Lung (tissue), 12 donors: Measurements from ENCODE around the gene EDEM3. TPM values are rescaled to one million over a fixed set of nuclear protein-coding genes. Genes with fewer than 3 reads are reported as not detected.

Experiments
- ATAC-seq: fragments of 200-7000 bp; cut with Tn5 transposase; one replicate; pipeline ENCODE4 v1.9.1; 2020; ENCODE audit warnings: moderate number of reproducible peaks; ENCODE audit not compliant: insufficient read depth, low FRiP score
- DNase-seq, 3 donors: peaks; one replicate each; pipeline ENCODE4 v3.0.0-alpha.2; 2013 to 2017
- H3K27ac ChIP-seq, 2 donors: one replicate each; pipeline ENCODE4 v1.5.1; 2013; ENCODE audit warnings: mild to moderate bottlenecking in 2 of 2, moderate library complexity in 2 of 2, control low read depth in 1 of 2, inconsistent platforms in 1 of 2, low read depth in 1 of 2, low read length in 1 of 2
- H3K27me3 ChIP-seq, 3 donors: one replicate each; pipeline ENCODE4 v1.5.1; 2013; ENCODE audit warnings: low read length in 2 of 3; ENCODE audit not compliant: control insufficient read depth in 3 of 3, insufficient read depth in 3 of 3
- H3K36me3 ChIP-seq, 4 donors: one replicate each; pipeline ENCODE4 v1.5.1; 2013; ENCODE audit warnings: low read length in 4 of 4, mild to moderate bottlenecking in 1 of 4, moderate library complexity in 1 of 4; ENCODE audit not compliant: control insufficient read depth in 4 of 4, insufficient read depth in 4 of 4
- H3K4me1 ChIP-seq, 5 donors: one replicate each; pipeline ENCODE4 v1.5.1; 2013; ENCODE audit warnings: low read length in 5 of 5, mild to moderate bottlenecking in 2 of 5, moderate library complexity in 1 of 5; ENCODE audit not compliant: control insufficient read depth in 5 of 5, insufficient read depth in 5 of 5
- H3K4me3 ChIP-seq: one replicate; pipeline ENCODE4 v1.5.1; 2013; ENCODE audit warnings: mild to moderate bottlenecking, control low read depth, moderate library complexity
- H3K9ac ChIP-seq, 2 donors: one replicate each; pipeline ENCODE4 v1.5.1; 2013; ENCODE audit warnings: low read length in 2 of 2, control low read depth in 1 of 2; ENCODE audit not compliant: insufficient read depth in 1 of 2
- H3K9me3 ChIP-seq, 4 donors: one replicate each; pipeline ENCODE4 v1.5.1; 2013; ENCODE audit warnings: low read length in 3 of 4, mild to moderate bottlenecking in 1 of 4, moderate library complexity in 1 of 4; ENCODE audit not compliant: control insufficient read depth in 4 of 4, insufficient read depth in 3 of 4
- WGBS, 2 donors: extraction: QIAGEN DNeasy Blood & Tissue Kit; methylation state at CpG; one replicate each; pipeline ENCODE4 v1.1.7; 2013; 5-methylcytosine and 5-hydroxymethylcytosine counted together
- polyA plus RNA-seq, 2 donors: library from polyadenylated mRNA; stranded (reverse); fragments of 200-250 nt; gene quantifications; one replicate each; pipeline ENCODE4 v1.2.1, GENCODE V29; 2013
- total RNA-seq, 2 donors: library from RNA; depleted of rRNA in 1 of 2; stranded (reverse); fragments of >200 nt in 1 of 2; gene quantifications; one replicate each; pipeline ENCODE4 v1.2.1, GENCODE V29; 2014 to 2021
- TF ChIP-seq, protein P1 (sequence below): IDR thresholded peaks from 2 replicates; pipeline ENCODE4 v1.5.1; 2012; ENCODE audit warnings: mild to moderate bottlenecking; ENCODE audit errors: control extremely low read depth, extremely low read depth
- donor health status: control.
- donor health status: control.
- donor health status: Bipolar disorder and iron deficiency.
- donor health status: healthy.
- donor health status: DM: yes; HTN: yes; CAD: no.

Gene EDEM3
- total and polyA plus RNA-seq, 4 donors: 12.2 to 54.9 (median 21.1) TPM

DNA sequence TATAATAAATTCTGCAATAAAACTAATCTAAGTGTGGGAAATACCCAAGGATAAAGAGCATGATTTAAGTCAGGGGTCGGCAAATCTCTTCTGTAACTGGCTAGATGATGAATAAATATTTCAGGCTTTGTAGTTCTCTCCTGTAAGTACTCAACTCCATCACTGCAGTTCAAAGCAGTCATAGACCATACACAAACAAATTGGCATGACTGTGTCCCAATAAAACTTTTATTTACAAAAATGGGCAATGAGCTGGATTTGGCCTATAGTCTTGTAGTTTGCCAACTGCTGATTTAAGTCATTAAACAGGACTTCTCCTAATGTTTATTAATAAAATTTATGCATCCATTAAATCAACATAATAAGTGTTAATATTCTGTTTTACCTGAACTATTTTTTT lies 49.4 kb downstream of the EDEM3 start:
- no peaks in the 10 kb centered on the region for H3K9me3 ChIP-seq
- DNase-seq (no peak), ATAC-seq (no peak)
- H3K27ac ChIP-seq: no peak overlapping the region
- H3K4me3 ChIP-seq: no peak overlapping the region
- TF ChIP-seq, protein P1, sequence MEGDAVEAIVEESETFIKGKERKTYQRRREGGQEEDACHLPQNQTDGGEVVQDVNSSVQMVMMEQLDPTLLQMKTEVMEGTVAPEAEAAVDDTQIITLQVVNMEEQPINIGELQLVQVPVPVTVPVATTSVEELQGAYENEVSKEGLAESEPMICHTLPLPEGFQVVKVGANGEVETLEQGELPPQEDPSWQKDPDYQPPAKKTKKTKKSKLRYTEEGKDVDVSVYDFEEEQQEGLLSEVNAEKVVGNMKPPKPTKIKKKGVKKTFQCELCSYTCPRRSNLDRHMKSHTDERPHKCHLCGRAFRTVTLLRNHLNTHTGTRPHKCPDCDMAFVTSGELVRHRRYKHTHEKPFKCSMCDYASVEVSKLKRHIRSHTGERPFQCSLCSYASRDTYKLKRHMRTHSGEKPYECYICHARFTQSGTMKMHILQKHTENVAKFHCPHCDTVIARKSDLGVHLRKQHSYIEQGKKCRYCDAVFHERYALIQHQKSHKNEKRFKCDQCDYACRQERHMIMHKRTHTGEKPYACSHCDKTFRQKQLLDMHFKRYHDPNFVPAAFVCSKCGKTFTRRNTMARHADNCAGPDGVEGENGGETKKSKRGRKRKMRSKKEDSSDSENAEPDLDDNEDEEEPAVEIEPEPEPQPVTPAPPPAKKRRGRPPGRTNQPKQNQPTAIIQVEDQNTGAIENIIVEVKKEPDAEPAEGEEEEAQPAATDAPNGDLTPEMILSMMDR: no peak
- peaks cover 0 to 2% (median 0%) of the 10 kb centered on the region in 5 donors for H3K4me1 ChIP-seq
- no peak overlapping the region for H3K9ac ChIP-seq
- peaks cover 12 to 35% (median 25%) of the 10 kb centered on the region in 4 donors for H3K36me3 ChIP-seq
- H3K27me3 ChIP-seq: no peaks in the 10 kb centered on the region
- WGBS, 2 donors: 94 to 95% methylated on average over 1 of the region's 1 CpG

DNA sequence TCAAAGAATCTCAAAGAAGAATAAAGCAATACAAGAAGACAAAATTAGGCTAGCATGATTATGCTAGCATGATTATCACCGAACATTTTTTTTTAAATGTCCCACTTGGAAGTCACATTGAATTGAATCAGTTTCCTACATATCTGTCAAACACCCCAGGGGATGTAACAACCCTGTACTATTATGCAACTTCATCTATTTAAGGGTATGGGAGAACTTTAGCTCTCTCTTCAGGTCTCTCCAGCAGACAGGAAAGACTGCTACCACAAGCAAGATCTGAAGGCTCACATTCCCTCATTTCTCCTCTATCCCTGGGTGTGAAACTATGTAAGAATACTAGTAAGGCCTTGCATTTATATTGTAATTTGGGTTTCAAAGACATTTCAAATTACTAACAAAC lies 52.8 kb downstream of the EDEM3 start:
- Histone ChIP-seq H3K36me3 (peaks cover 0 to 20% (median 9%) of the 10 kb centered on the region in 4 donors), H3K4me3 (no peak overlapping the region), H3K27ac (no peak overlapping the region), H3K4me1 (peaks cover 0 to 2% (median 0%) of the 10 kb centered on the region in 5 donors), H3K9ac (no peak overlapping the region), H3K9me3 (no peaks in the 10 kb centered on the region), H3K27me3 (no peaks in the 10 kb centered on the region)
- TF ChIP-seq, protein P1: no peak
- WGBS, 2 donors: 79 to 88% methylated on average over 1 of the region's 1 CpG
- DNase-seq (no peak), ATAC-seq (no peak)

DNA sequence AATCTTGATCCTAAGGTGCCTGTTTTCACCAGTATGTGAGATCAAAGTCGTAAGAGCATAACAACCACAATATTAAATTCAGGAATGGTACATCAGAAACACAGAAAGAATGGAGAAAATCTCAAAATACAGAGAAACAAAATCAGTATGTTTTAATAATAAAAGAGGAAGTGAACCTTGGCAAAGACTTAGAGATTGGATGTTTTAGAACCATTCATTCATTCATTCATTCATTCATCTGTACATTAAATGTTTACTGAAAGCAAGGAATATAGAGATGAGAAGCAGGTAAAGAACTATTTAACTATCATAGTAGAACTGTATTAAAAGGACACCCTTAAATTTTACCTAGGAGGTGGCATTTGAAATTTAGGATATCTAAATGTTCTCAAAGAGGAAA lies 55.7 kb downstream of the EDEM3 start:
- ATAC-seq (no peak), DNase-seq (no peak)
- Histone ChIP-seq H3K9ac (no peak overlapping the region), H3K9me3 (no peaks in the 10 kb centered on the region), H3K4me3 (no peak overlapping the region), H3K4me1 (peaks cover 0 to 2% (median 0%) of the 10 kb centered on the region in 5 donors), H3K36me3 (peaks cover 3 to 18% (median 8%) of the 10 kb centered on the region in 4 donors), H3K27me3 (no peaks in the 10 kb centered on the region), H3K27ac (no peak overlapping the region)
- TF ChIP-seq, protein P1: no peak
- WGBS, 2 donors: 97 to 100% methylated on average over 1 of the region's 1 CpG

DNA sequence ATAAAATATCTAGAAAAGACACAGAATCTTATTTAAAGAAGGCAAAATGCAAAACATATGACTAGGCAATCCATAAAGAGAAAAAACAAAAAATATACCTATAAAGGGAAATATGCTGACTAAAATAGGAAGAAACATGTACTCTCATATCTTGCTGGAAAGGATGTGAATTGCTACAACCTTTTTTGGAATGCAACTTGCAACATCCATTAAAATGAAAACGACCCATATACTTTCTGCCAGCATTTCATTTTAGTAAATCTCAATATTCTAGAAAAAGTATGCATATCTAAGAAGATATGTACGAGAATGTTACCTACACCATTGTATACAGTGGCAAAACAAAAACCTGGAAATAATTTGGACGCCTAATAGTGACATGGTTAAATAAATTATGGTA lies 56.6 kb downstream of the EDEM3 start:
- DNase-seq (no peak), ATAC-seq (no peak)
- Histone ChIP-seq H3K9ac (no peak overlapping the region), H3K27me3 (no peaks in the 10 kb centered on the region), H3K36me3 (peaks cover 6 to 23% (median 7%) of the 10 kb centered on the region in 4 donors), H3K27ac (no peak overlapping the region), H3K4me1 (peaks cover 0 to 2% (median 0%) of the 10 kb centered on the region in 5 donors), H3K4me3 (no peak overlapping the region), H3K9me3 (no peaks in the 10 kb centered on the region)
- 69 to 71% methylated on average over 3 of the region's 3 CpGs for WGBS, 2 donors
- TF ChIP-seq, protein P1: no peak
